ENCODE measurements around the gene ANKRD63.

DNA sequence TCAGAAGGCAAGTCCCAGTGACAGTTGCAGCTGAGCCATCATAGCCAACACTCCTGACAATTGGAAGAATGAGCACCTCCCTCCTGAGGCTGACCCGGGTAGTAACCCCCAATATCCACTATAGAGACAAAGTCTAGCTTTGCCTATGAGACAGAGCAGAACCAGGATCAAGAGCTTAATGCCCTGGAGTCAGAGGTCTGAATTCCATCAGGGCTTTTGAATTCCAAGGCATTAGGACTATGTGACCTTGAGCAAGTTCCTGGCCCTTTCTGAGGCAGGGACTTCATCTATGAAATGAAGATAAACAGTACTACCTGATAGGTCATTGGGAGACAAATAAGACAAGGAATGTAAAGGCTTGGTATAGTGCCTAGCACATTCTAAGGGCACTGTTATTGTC lies 37.5 kb upstream of the ANKRD63 start:
- TF ChIP-seq, protein P1, sequence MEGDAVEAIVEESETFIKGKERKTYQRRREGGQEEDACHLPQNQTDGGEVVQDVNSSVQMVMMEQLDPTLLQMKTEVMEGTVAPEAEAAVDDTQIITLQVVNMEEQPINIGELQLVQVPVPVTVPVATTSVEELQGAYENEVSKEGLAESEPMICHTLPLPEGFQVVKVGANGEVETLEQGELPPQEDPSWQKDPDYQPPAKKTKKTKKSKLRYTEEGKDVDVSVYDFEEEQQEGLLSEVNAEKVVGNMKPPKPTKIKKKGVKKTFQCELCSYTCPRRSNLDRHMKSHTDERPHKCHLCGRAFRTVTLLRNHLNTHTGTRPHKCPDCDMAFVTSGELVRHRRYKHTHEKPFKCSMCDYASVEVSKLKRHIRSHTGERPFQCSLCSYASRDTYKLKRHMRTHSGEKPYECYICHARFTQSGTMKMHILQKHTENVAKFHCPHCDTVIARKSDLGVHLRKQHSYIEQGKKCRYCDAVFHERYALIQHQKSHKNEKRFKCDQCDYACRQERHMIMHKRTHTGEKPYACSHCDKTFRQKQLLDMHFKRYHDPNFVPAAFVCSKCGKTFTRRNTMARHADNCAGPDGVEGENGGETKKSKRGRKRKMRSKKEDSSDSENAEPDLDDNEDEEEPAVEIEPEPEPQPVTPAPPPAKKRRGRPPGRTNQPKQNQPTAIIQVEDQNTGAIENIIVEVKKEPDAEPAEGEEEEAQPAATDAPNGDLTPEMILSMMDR (IDR thresholded peaks at IDR 0.05) = no peak
- TF ChIP-seq, protein P2, sequence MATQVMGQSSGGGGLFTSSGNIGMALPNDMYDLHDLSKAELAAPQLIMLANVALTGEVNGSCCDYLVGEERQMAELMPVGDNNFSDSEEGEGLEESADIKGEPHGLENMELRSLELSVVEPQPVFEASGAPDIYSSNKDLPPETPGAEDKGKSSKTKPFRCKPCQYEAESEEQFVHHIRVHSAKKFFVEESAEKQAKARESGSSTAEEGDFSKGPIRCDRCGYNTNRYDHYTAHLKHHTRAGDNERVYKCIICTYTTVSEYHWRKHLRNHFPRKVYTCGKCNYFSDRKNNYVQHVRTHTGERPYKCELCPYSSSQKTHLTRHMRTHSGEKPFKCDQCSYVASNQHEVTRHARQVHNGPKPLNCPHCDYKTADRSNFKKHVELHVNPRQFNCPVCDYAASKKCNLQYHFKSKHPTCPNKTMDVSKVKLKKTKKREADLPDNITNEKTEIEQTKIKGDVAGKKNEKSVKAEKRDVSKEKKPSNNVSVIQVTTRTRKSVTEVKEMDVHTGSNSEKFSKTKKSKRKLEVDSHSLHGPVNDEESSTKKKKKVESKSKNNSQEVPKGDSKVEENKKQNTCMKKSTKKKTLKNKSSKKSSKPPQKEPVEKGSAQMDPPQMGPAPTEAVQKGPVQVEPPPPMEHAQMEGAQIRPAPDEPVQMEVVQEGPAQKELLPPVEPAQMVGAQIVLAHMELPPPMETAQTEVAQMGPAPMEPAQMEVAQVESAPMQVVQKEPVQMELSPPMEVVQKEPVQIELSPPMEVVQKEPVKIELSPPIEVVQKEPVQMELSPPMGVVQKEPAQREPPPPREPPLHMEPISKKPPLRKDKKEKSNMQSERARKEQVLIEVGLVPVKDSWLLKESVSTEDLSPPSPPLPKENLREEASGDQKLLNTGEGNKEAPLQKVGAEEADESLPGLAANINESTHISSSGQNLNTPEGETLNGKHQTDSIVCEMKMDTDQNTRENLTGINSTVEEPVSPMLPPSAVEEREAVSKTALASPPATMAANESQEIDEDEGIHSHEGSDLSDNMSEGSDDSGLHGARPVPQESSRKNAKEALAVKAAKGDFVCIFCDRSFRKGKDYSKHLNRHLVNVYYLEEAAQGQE (IDR thresholded peaks at IDR 0.05; ENCODE audit: low read depth, low read length) = no peak
- TF ChIP-seq, protein P3, sequence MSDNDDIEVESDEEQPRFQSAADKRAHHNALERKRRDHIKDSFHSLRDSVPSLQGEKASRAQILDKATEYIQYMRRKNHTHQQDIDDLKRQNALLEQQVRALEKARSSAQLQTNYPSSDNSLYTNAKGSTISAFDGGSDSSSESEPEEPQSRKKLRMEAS (IDR thresholded peaks at IDR 0.05; ENCODE audit: low read depth) = no peak
- TF ChIP-seq RAD21 (IDR thresholded peaks at IDR 0.05; ENCODE audit: low read length) (no peak), RFX5 (IDR thresholded peaks at IDR 0.05; ENCODE audit: low read length) (no peak), EZH2phosphoT487 (IDR thresholded peaks at IDR 0.05; ENCODE audit: borderline replicate concordance, low read depth) (no peak), ELF1 (IDR thresholded peaks at IDR 0.05) (no peak), CHD2 (IDR thresholded peaks at IDR 0.05; ENCODE audit: low read length, partially characterized antibody) (no peak)

Measured in SK-N-SH (cell line).